Measurements from ENCODE around the gene INO80C.

INO80C gene

GRCh38 chr18:35467624-35468016 is 30.1 kb downstream of the INO80C start:
- no peaks in the 10 kb centered on the region for H3K36me3 ChIP-seq (replicated peaks; ENCODE audit: insufficient read depth, low read length)
- TF ChIP-seq EZH2phosphoT487 (IDR thresholded peaks at IDR 0.05; ENCODE audit: low read length): no peak
- no peak overlapping the region for H3K4me2 ChIP-seq (ENCODE audit: low read depth, low read length)

GRCh38 chr18:35466815-35467623 is 30.7 kb downstream of the INO80C start:
- no peaks in the 10 kb centered on the region for H3K79me2 ChIP-seq (ENCODE audit: low read length)
- H3K9me3 ChIP-seq (replicated peaks; ENCODE audit: insufficient read depth, low read length): no peaks in the 10 kb centered on the region
- H4K20me1 ChIP-seq (ENCODE audit: insufficient read depth, low read length): no peaks in the 10 kb centered on the region
- H3K9me2 ChIP-seq (replicated peaks; ENCODE audit: insufficient read depth, low read length): no peaks in the 10 kb centered on the region
- no peak for DNase-seq
- no peaks in the 10 kb centered on the region for H3K27me3 ChIP-seq (replicated peaks; ENCODE audit: insufficient read depth, low read length)
- no peak overlapping the region for H3K27ac ChIP-seq (ENCODE audit: low read length)
- H3K4me3 ChIP-seq (ENCODE audit: low read length): no peak overlapping the region
- no peak overlapping the region for H3K9ac ChIP-seq (ENCODE audit: low read length)
- H2AFZ ChIP-seq (ENCODE audit: low read length): no peak overlapping the region
- no peaks in the 10 kb centered on the region for H3K4me1 ChIP-seq (ENCODE audit: low read length)
- H3F3A ChIP-seq (ENCODE audit: insufficient read depth, low read length): no peaks in the 10 kb centered on the region
- no peak for TF ChIP-seq EZH2phosphoT487 (IDR thresholded peaks at IDR 0.05; ENCODE audit: low read length)
- TF ChIP-seq EZH2 (optimal IDR thresholded peaks at IDR 0.05; ENCODE audit: low read depth, low read length): no peak
- TF ChIP-seq CTCF (IDR thresholded peaks at IDR 0.05; ENCODE audit: low read length): no peak
- H3K36me3 ChIP-seq (replicated peaks; ENCODE audit: insufficient read depth, low read length): no peaks in the 10 kb centered on the region
- no peak overlapping the region for H3K4me2 ChIP-seq (ENCODE audit: low read depth, low read length)

More at GRCh38 chr18:35467624-35468016, 30.1 kb downstream of the INO80C start:
- H4K20me1 ChIP-seq (ENCODE audit: insufficient read depth, low read length): no peaks in the 10 kb centered on the region
- no peaks in the 10 kb centered on the region for H3K27me3 ChIP-seq (replicated peaks; ENCODE audit: insufficient read depth, low read length)
- no peaks in the 10 kb centered on the region for H3K9me2 ChIP-seq (replicated peaks; ENCODE audit: insufficient read depth, low read length)
- no peaks in the 10 kb centered on the region for H3K79me2 ChIP-seq (ENCODE audit: low read length)
- H2AFZ ChIP-seq (ENCODE audit: low read length): no peak overlapping the region
- H3K27ac ChIP-seq (ENCODE audit: low read length): no peak overlapping the region
- H3K9ac ChIP-seq (ENCODE audit: low read length): no peak overlapping the region
- no peaks in the 10 kb centered on the region for H3K4me1 ChIP-seq (ENCODE audit: low read length)
- no peaks in the 10 kb centered on the region for H3K9me3 ChIP-seq (replicated peaks; ENCODE audit: insufficient read depth, low read length)
- H3F3A ChIP-seq (ENCODE audit: insufficient read depth, low read length): no peaks in the 10 kb centered on the region
- H3K4me3 ChIP-seq (ENCODE audit: low read length): no peak overlapping the region
- no peak for DNase-seq

- no peaks in the 10 kb centered on the region for H3K79me2 ChIP-seq (ENCODE audit: low read length)
- no peak for TF ChIP-seq CTCF (IDR thresholded peaks at IDR 0.05; ENCODE audit: low read length)
- TF ChIP-seq EZH2phosphoT487 (IDR thresholded peaks at IDR 0.05; ENCODE audit: low read length): no peak
- no peak for TF ChIP-seq EZH2 (optimal IDR thresholded peaks at IDR 0.05; ENCODE audit: low read depth, low read length)
- H3K9me3 ChIP-seq (replicated peaks; ENCODE audit: insufficient read depth, low read length): no peaks in the 10 kb centered on the region
- no peaks in the 10 kb centered on the region for H3K9me2 ChIP-seq (replicated peaks; ENCODE audit: insufficient read depth, low read length)
- no peaks in the 10 kb centered on the region for H3K27me3 ChIP-seq (replicated peaks; ENCODE audit: insufficient read depth, low read length)
- H3F3A ChIP-seq (ENCODE audit: insufficient read depth, low read length): no peaks in the 10 kb centered on the region
- no peak overlapping the region for H3K4me2 ChIP-seq (ENCODE audit: low read depth, low read length)
- no peaks in the 10 kb centered on the region for H3K4me1 ChIP-seq (ENCODE audit: low read length)
- H3K36me3 ChIP-seq (replicated peaks; ENCODE audit: insufficient read depth, low read length): no peaks in the 10 kb centered on the region
- no peak overlapping the region for H3K9ac ChIP-seq (ENCODE audit: low read length)
- no peak for DNase-seq
- no peaks in the 10 kb centered on the region for H4K20me1 ChIP-seq (ENCODE audit: insufficient read depth, low read length)
- H3K27ac ChIP-seq (ENCODE audit: low read length): no peak overlapping the region
- H2AFZ ChIP-seq (ENCODE audit: low read length): no peak overlapping the region
- H3K4me3 ChIP-seq (ENCODE audit: low read length): no peak overlapping the region
These were observed 31.4 kb downstream of the INO80C start for GRCh38 chr18:35466334-35466733.

- Histone ChIP-seq H3K27me3 (replicated peaks; ENCODE audit: insufficient read depth, low read length) (no peaks in the 10 kb centered on the region), H3K4me3 (ENCODE audit: low read length) (no peak overlapping the region), H3K4me1 (ENCODE audit: low read length) (no peaks in the 10 kb centered on the region), H3K4me2 (ENCODE audit: low read depth, low read length) (no peak overlapping the region), H3F3A (ENCODE audit: insufficient read depth, low read length) (no peaks in the 10 kb centered on the region), H3K79me2 (ENCODE audit: low read length) (no peaks in the 10 kb centered on the region), H3K9me2 (replicated peaks; ENCODE audit: insufficient read depth, low read length) (no peaks in the 10 kb centered on the region), H2AFZ (ENCODE audit: low read length) (no peak overlapping the region), H4K20me1 (ENCODE audit: insufficient read depth, low read length) (no peaks in the 10 kb centered on the region), H3K9me3 (replicated peaks; ENCODE audit: insufficient read depth, low read length) (no peaks in the 10 kb centered on the region), H3K36me3 (replicated peaks; ENCODE audit: insufficient read depth, low read length) (no peaks in the 10 kb centered on the region), H3K9ac (ENCODE audit: low read length) (no peak overlapping the region), H3K27ac (ENCODE audit: low read length) (no peak overlapping the region)
- TF ChIP-seq EZH2 (optimal IDR thresholded peaks at IDR 0.05; ENCODE audit: low read depth, low read length) (no peak), CTCF (IDR thresholded peaks at IDR 0.05; ENCODE audit: low read length) (no peak), EZH2phosphoT487 (IDR thresholded peaks at IDR 0.05; ENCODE audit: low read length) (no peak)
- no peak for DNase-seq
These were observed 32.4 kb downstream of the INO80C start for GRCh38 chr18:35465329-35465728.
